GM10248 (cell line): ENCODE measurements around the gene SPEN.
A peak's percentile ranks its signal among the peaks of the same experiment; 100 is the strongest.

Experiments used
- CTCF ChIA-PET: fragments of 300-600 bp; sonication (Branson Sonifier 250); formaldehyde crosslinking; extraction: SDS; loops from one replicate; lab custom pipeline; 2021; ENCODE audit warnings: antibody characterized with exemption; lab: Yijun Ruan, JAX
- POLR2A ChIA-PET: fragments of 350-650 bp; sonication (Branson Sonifier 250); formaldehyde crosslinking; extraction: SDS; loops from one replicate; lab custom pipeline; 2020; ENCODE audit warnings: antibody characterized with exemption; lab: Yijun Ruan, JAX
- DNase-seq: peaks from one replicate; pipeline ENCODE4 v3.0.0; 2012; ENCODE audit errors: extremely low spot score
- CTCF ChIP-seq: IDR thresholded peaks from 2 replicates; pipeline ENCODE4 v1.5.1; 2012; ENCODE audit warnings: mild to moderate bottlenecking, low read depth; ENCODE audit errors: extremely low read depth, missing control alignments, control extremely low read depth

Gene SPEN

GRCh38 chr1:15847100-15847892, at the start of gene SPEN:
Gene SPEN, plus strand, starts transcription at chr1:15847707. Its CDS starts 361 bp downstream, at chr1:15848068.
- peak; percentile 91 for DNase-seq
- ChIA-PET POLR2A (interaction anchor here (0.9 to 2.0 kb wide), 3 partner anchors 10 to 15 kb away, joined by 3 to 24 read pairs (median 3); no protein-coding TSS in a partner anchor), CTCF (interaction anchor here (0.8 to 2.8 kb wide), 4 partner anchors 9 to 151 kb away, joined by 3 to 16 read pairs (median 3); no protein-coding TSS in a partner anchor)
- TF ChIP-seq CTCF, result no peak

GRCh38 chr1:15799004-15799867, 48.3 kb upstream of the SPEN start:
- no peak for TF ChIP-seq CTCF
- no peak for DNase-seq
- ChIA-PET CTCF (interaction anchor here (1.8 to 2.3 kb wide), 3 partner anchors 8 to 16 kb away, joined by 6 to 7 read pairs (median 7); no protein-coding TSS in a partner anchor), POLR2A (no interaction called here)

GRCh38 chr1:15799928-15800835, 47.3 kb upstream of the SPEN start:
- no peak for DNase-seq
- ChIA-PET CTCF (interaction anchor here (1.3 to 2.3 kb wide), 4 partner anchors 9 to 194 kb away, joined by 5 to 7 read pairs (median 6); no protein-coding TSS in a partner anchor), POLR2A (interaction anchor here (0.7 kb wide), 1 partner anchor 13 kb away, joined by 3 read pairs; no protein-coding TSS in a partner anchor)
- TF ChIP-seq CTCF, result no peak

- CTCF ChIA-PET, result interaction anchor here (0.5 to 1.9 kb wide), 5 partner anchors 11 to 203 kb away, joined by 3 to 10 read pairs (median 6); no protein-coding TSS in a partner anchor
- TF ChIP-seq CTCF, result no peak
- POLR2A ChIA-PET, result no interaction called here
- no peak for DNase-seq
Observed at GRCh38 chr1:15802234-15802965, 45.1 kb upstream of the SPEN start.

GRCh38 chr1:15803380-15803779, 44.1 kb upstream of the SPEN start:
- POLR2A ChIA-PET, result no interaction called here
- peak; percentile 39 for TF ChIP-seq CTCF
- no peak for DNase-seq
- CTCF ChIA-PET, result interaction anchor here (0.8 to 2.0 kb wide), 10 partner anchors 9 to 252 kb away, joined by 3 to 9 read pairs (median 6); no protein-coding TSS in a partner anchor
